PC-3 (cell line): Measurements from ENCODE around the gene SLC11A2. TPM values are rescaled to one million over a fixed set of nuclear protein-coding genes. Genes with fewer than 3 reads are reported as not detected.

Source experiments
- ATAC-seq: fragments of 200-7000 bp; cut with Tn5 transposase; 2 replicates; pipeline ENCODE4 v1.9.1; 2020; ENCODE audit warnings: mild to moderate bottlenecking, moderate library complexity
- Bru-seq: library from RNA; stranded (reverse); fragments of 400-500 nt; gene quantifications from one replicate; lab custom pipeline; 2021; lab: Mats Ljungman, UMichigan
- BruChase-seq, 2 experiments: library from RNA; stranded (reverse); fragments of 400-500 nt; gene quantifications; one replicate each; lab custom pipeline; 2021; lab: Mats Ljungman, UMichigan
- BruUV-seq: library from RNA; stranded (reverse); fragments of 400-500 nt; replicated peaks from 2 replicates; lab custom pipeline; 2021; lab: Mats Ljungman, UMichigan
- CTCF ChIA-PET: fragments of 300-600 bp; sonication (Branson Sonifier 250); formaldehyde crosslinking; loops from one replicate; lab custom pipeline; 2022; ENCODE audit warnings: antibody characterized with exemption; lab: Charles Lee
- POLR2A ChIA-PET: fragments of 300-600 bp; sonication (Branson Sonifier 250); formaldehyde crosslinking; loops from one replicate; lab custom pipeline; 2022; ENCODE audit warnings: antibody characterized with exemption; ENCODE audit not compliant: unreplicated experiment; lab: Charles Lee
- DNase-seq: peaks from one replicate; pipeline ENCODE4 v3.0.0-alpha.2; 2015
- H2AFZ ChIP-seq: fragments of 300-600 bp; sonication (generic); 2 replicates; pipeline ENCODE4 v1.6.0; 2016; ENCODE audit warnings: antibody characterized with exemption, low read length
- H3F3A ChIP-seq: fragments of 300-600 bp; sonication (generic); one replicate; pipeline ENCODE4 v1.6.0; 2017; ENCODE audit warnings: antibody characterized with exemption, low read length, control low read depth, mild to moderate bottlenecking; ENCODE audit not compliant: unreplicated experiment
- H3K27ac ChIP-seq: fragments of 300-600 bp; sonication (generic); 2 replicates; pipeline ENCODE4 v1.5.1; 2016; ENCODE audit warnings: mild to moderate bottlenecking, low read length
- H3K27me3 ChIP-seq: fragments of 300-600 bp; sonication (generic); 2 replicates; pipeline ENCODE4 v1.6.1; 2016; ENCODE audit warnings: low read length, mixed read lengths
- H3K36me3 ChIP-seq: fragments of 300-600 bp; sonication (generic); 2 replicates; pipeline ENCODE4 v1.6.1; 2016; ENCODE audit warnings: low read depth, mixed run types, low read length, mixed read lengths
- H3K4me1 ChIP-seq: fragments of 300-600 bp; sonication (generic); 2 replicates; pipeline ENCODE4 v1.5.1; 2016; ENCODE audit warnings: low read length; ENCODE audit not compliant: insufficient read depth
- H3K4me2 ChIP-seq: fragments of 300-600 bp; sonication (generic); 2 replicates; pipeline ENCODE4 v1.6.0; 2016; ENCODE audit warnings: low read length
- H3K4me3 ChIP-seq: fragments of 300-600 bp; sonication (generic); 2 replicates; pipeline ENCODE4 v1.5.1; 2016; ENCODE audit warnings: mild to moderate bottlenecking, low read length, mixed read lengths
- H3K79me2 ChIP-seq: fragments of 300-600 bp; sonication (generic); 2 replicates; pipeline ENCODE4 v1.6.1; 2017; ENCODE audit warnings: low read length, mixed read lengths
- H3K9ac ChIP-seq: fragments of 300-600 bp; sonication (generic); 2 replicates; pipeline ENCODE4 v1.6.0; 2016; ENCODE audit warnings: mild to moderate bottlenecking, low read length
- H3K9me2 ChIP-seq: fragments of 300-600 bp; sonication (generic); replicated peaks from 2 replicates; pipeline ENCODE4 v1.6.1; 2016; ENCODE audit warnings: mixed run types, low read length, mixed read lengths
- H3K9me3 ChIP-seq: fragments of 300-600 bp; sonication (generic); 2 replicates; pipeline ENCODE4 v1.6.1; 2016; ENCODE audit warnings: low read length, mixed read lengths
- H4K20me1 ChIP-seq: fragments of 300-600 bp; sonication (generic); 2 replicates; pipeline ENCODE4 v1.6.1; 2016; ENCODE audit warnings: low read length, mixed read lengths
- CTCF ChIP-seq: fragments of 300-600 bp; sonication (generic); conservative IDR thresholded peaks from 2 replicates; pipeline ENCODE4 v1.5.1; 2017; ENCODE audit warnings: antibody characterized with exemption, low read depth, mild to moderate bottlenecking, low read length
- EZH2 ChIP-seq: fragments of 300-600 bp; sonication (generic); IDR thresholded peaks from one replicate; pipeline ENCODE4 v1.6.1; 2017; ENCODE audit warnings: antibody characterized with exemption, mild to moderate bottlenecking, low read length; ENCODE audit not compliant: unreplicated experiment
- EZH2phosphoT487 ChIP-seq: fragments of 300-600 bp; sonication (generic); IDR thresholded peaks from 2 replicates; pipeline ENCODE4 v1.6.1; 2018; ENCODE audit warnings: mild to moderate bottlenecking, antibody characterized with exemption, low read length, borderline replicate concordance
- intact Hi-C: fragments of 100-400 bp; cut with micrococcal nuclease; formaldehyde crosslinking; loops from 2 replicates; pipeline ENCODE4 v1.9.0; 2023
- long read RNA-seq: library from polyadenylated mRNA; unstranded; transcript quantifications from one replicate; pipeline ENCODE4 v2.0.0, GENCODE V29; 2021; ENCODE audit not compliant: unreplicated experiment
- total RNA-seq: library from RNA; depleted of rRNA; stranded (reverse); fragments of >200 nt; gene quantifications from 2 replicates; pipeline ENCODE4 v1.2.3, GENCODE V29; 2014; rRNA removed

Gene SLC11A2
- total RNA-seq (28.4 and 38.8 TPM in 2 replicates), Bru-seq, nascent RNA (percentile 82 among the genes with signal in this experiment), BruChase-seq, experiment 1, labeled RNA remaining after a 6-hour chase (percentile 78 among the genes with signal in this experiment), BruChase-seq, experiment 2, labeled RNA remaining after a 2-hour chase (percentile 82 among the genes with signal in this experiment)
- long read RNA-seq, full-length matches to known transcripts, result 90 of 165 reads
- long read RNA-seq, partial matches to known transcripts, result 40 of 165 reads
- long read RNA-seq, other reads (novel, unspliced or antisense), result 35 of 165 reads

- H3K4me3 ChIP-seq, result peak within 1 kb of the TSS; percentile 83
- ChIA-PET CTCF (interaction anchor here (0.8 kb wide), 1 partner anchor 261 kb away, joined by 4 read pairs; no protein-coding TSS in a partner anchor), POLR2A (interaction anchor here (0.6 to 0.7 kb wide), 3 partner anchors 20 to 1240 kb away, joined by 3 to 4 read pairs (median 3); partner anchors contain the start of gene ATF1)
- TF ChIP-seq EZH2, result no peak
- TF ChIP-seq EZH2phosphoT487, result no peak
- no peak for TF ChIP-seq CTCF
- peak within 1 kb of the TSS; percentile 82 for H3K27ac ChIP-seq
- peak within 1 kb of the TSS; percentile 95 for H3K4me2 ChIP-seq
- H3K27me3 ChIP-seq, result no peaks in the 10 kb centered on the region
- peaks cover 48% of the 10 kb centered on the region for H3K79me2 ChIP-seq
- BruUV-seq, result no TSS peak
- no peaks in the 10 kb centered on the region for H4K20me1 ChIP-seq
- no peaks in the 10 kb centered on the region for H3K9me2 ChIP-seq
- intact Hi-C loops, result loop anchor here (2.0 kb wide), 1 partner anchor 261 kb away; the partner anchor contains the start of gene ATF1
- peak within 1 kb of the TSS; percentile 82 for H3K9ac ChIP-seq
- H3K4me1 ChIP-seq, result peaks cover 34% of the 10 kb centered on the region
- no peaks in the 10 kb centered on the region for H3F3A ChIP-seq
- peak; percentile 94 for DNase-seq
- H3K36me3 ChIP-seq, result no peaks in the 10 kb centered on the region
- peak; percentile 80 for ATAC-seq
- H2AFZ ChIP-seq, result peak within 1 kb of the TSS; percentile 80
- no peaks in the 10 kb centered on the region for H3K9me3 ChIP-seq
Measured at GRCh38 chr12:51025836-51026638, at the start of gene SLC11A2. Gene SLC11A2, minus strand, starts transcription at chr12:51026384. Its CDS starts 15,656 bp downstream, at chr12:51010728.

- ATAC-seq (no peak), DNase-seq (no peak)
- H3K79me2 ChIP-seq, result peaks cover 19% of the 10 kb centered on the region
- H3F3A ChIP-seq, result no peaks in the 10 kb centered on the region
- H3K9ac ChIP-seq, result no peak overlapping the region
- no peaks in the 10 kb centered on the region for H3K27me3 ChIP-seq
- H3K36me3 ChIP-seq, result peaks cover 16% of the 10 kb centered on the region
- ChIA-PET CTCF (no interaction called here), POLR2A (no interaction called here)
- no peak for TF ChIP-seq EZH2
- no peak for TF ChIP-seq CTCF
- no peak for TF ChIP-seq EZH2phosphoT487
- no TSS peak for BruUV-seq
- no peak overlapping the region for H3K27ac ChIP-seq
- H3K4me3 ChIP-seq, result no peak overlapping the region
- no peaks in the 10 kb centered on the region for H3K4me1 ChIP-seq
- no peaks in the 10 kb centered on the region for H3K9me2 ChIP-seq
- H3K4me2 ChIP-seq, result no peak overlapping the region
- no peak overlapping the region for H2AFZ ChIP-seq
- intact Hi-C loops, result no loop called here
- no peaks in the 10 kb centered on the region for H3K9me3 ChIP-seq
- H4K20me1 ChIP-seq, result no peaks in the 10 kb centered on the region
Measured at GRCh38 chr12:51075390-51075789, 49.2 kb upstream of the SLC11A2 start.
